PC-9 (cell line): ENCODE measurements around the gene ZNF599.

Experiments used
- EZH2 ChIP-seq: fragments of 200-600 bp; sonication (generic); IDR thresholded peaks from 2 replicates; pipeline ENCODE4 v1.8.0; 2017; ENCODE audit warnings: antibody characterized with exemption, low read depth
- TF ChIP-seq, protein P1 (sequence below): fragments of 200-600 bp; sonication (generic); conservative IDR thresholded peaks from 2 replicates; pipeline ENCODE4 v1.6.1; 2017; ENCODE audit warnings: mixed run types, antibody characterized with exemption, mild to moderate bottlenecking, moderate library complexity

DNA sequence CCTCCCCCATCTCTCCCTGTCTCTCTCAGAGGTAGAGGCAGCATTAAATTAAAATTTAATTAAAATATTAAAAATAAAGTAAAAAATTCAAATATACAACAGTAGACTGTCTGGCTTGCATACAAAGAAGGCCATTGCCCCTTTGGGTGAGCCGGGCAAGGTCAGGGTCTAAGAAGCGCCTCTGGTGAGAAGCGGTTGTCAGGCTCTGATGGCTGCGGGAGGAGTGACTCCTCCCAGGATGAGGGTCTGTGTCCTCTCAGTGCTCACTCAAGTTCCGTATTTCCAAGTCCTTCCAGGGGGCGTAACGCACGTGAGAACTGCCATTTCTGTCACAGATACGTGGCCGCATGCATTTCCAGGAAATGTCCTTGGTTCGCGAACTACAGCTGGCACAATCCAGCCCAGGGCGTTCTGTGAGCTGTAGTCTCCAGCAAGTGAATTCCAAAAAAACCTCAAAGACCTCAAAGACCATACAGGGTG, 39.7 kb downstream of the ZNF599 start:
- TF ChIP-seq, protein P1, sequence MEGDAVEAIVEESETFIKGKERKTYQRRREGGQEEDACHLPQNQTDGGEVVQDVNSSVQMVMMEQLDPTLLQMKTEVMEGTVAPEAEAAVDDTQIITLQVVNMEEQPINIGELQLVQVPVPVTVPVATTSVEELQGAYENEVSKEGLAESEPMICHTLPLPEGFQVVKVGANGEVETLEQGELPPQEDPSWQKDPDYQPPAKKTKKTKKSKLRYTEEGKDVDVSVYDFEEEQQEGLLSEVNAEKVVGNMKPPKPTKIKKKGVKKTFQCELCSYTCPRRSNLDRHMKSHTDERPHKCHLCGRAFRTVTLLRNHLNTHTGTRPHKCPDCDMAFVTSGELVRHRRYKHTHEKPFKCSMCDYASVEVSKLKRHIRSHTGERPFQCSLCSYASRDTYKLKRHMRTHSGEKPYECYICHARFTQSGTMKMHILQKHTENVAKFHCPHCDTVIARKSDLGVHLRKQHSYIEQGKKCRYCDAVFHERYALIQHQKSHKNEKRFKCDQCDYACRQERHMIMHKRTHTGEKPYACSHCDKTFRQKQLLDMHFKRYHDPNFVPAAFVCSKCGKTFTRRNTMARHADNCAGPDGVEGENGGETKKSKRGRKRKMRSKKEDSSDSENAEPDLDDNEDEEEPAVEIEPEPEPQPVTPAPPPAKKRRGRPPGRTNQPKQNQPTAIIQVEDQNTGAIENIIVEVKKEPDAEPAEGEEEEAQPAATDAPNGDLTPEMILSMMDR, result no peak
- no peak for TF ChIP-seq EZH2
